HepG2 (cell line): ENCODE results near the gene CENPB. TPM values are rescaled to one million over a fixed set of nuclear protein-coding genes. Genes with fewer than 3 reads are reported as not detected.
A peak's percentile ranks its signal among the peaks of the same experiment; 100 is the strongest.

Experiments used
- ATAC-seq: fragments of 200-7000 bp; cut with Tn5 transposase; 3 replicates; pipeline ENCODE4 v1.9.1; 2020; ENCODE audit warnings: mild to moderate bottlenecking, moderate library complexity
- BruUV-seq: library from RNA; stranded (reverse); fragments of 400-500 nt; replicated peaks from 2 replicates; lab custom pipeline; 2021; lab: Mats Ljungman, UMichigan
- CTCF ChIA-PET: fragments of 300-600 bp; formaldehyde crosslinking; extraction: SDS; loops from one replicate; lab custom pipeline; 2021; ENCODE audit warnings: low total read pairs, inconsistent platforms, low intra/inter-chr PET ratio; lab: Yijun Ruan, JAX
- POLR2A ChIA-PET: fragments of 350-600 bp; sonication (Branson Sonifier 250); formaldehyde crosslinking; loops from one replicate; lab custom pipeline; 2020; ENCODE audit warnings: antibody characterized with exemption, inconsistent platforms; lab: Yijun Ruan, JAX
- DNase-seq: peaks from one replicate; pipeline ENCODE4 v3.0.0-alpha.2; 2015; ENCODE audit warnings: low spot score
- FAIRE-seq: peaks from 3 replicates; lab custom pipeline; 2011; peaks lifted over from hg19 to GRCh38; lab: Jason Lieb, UNC
- H2AFZ ChIP-seq: one replicate; pipeline ENCODE4 v1.6.1; 2011; ENCODE audit warnings: low read length, inconsistent platforms
- H3K27ac ChIP-seq: fragments of 300-600 bp; 3 replicates; pipeline ENCODE4 v1.8.0; 2011; ENCODE audit warnings: mixed run types, mild to moderate bottlenecking, mixed read lengths, low read length, inconsistent platforms; ENCODE audit not compliant: insufficient read depth; ENCODE audit errors: extremely low read length
- H3K27me3 ChIP-seq, 2 experiments: fragments of 200-600 bp in 1 of 2; 2 replicates in 1 of 2; 3 replicates in 1 of 2; pipeline versions ENCODE4 v1.6.0 to v1.8.0; 2011; ENCODE audit warnings: low read length in 2 of 2, mild to moderate bottlenecking in 2 of 2, moderate library complexity in 2 of 2, inconsistent platforms in 1 of 2; ENCODE audit not compliant: insufficient read depth in 2 of 2, control insufficient read depth in 1 of 2
- H3K36me3 ChIP-seq, 2 experiments: fragments of 200-600 bp in 1 of 2; replicated peaks in 1 of 2; 2 replicates in 1 of 2; 3 replicates in 1 of 2; pipeline versions ENCODE4 v1.5.1 to v1.8.0; 2011; ENCODE audit warnings: low read length in 2 of 2, inconsistent platforms in 1 of 2; ENCODE audit not compliant: insufficient read depth in 2 of 2, control insufficient read depth in 1 of 2
- H3K4me1 ChIP-seq: 2 replicates; pipeline ENCODE4 v1.5.1; 2012; ENCODE audit warnings: low read length, inconsistent platforms; ENCODE audit not compliant: insufficient read depth
- H3K4me2 ChIP-seq: 2 replicates; pipeline ENCODE4 v1.6.0; 2011; ENCODE audit warnings: low read depth, low read length, inconsistent platforms
- H3K4me3 ChIP-seq, 3 experiments: fragments of 200-600 bp in 1 of 3; sonication (generic), shearing (Covaris generic) in 1 of 3; replicated peaks in 1 of 3; 2 replicates each; pipeline ENCODE4 v1.5.1; 2011 to 2016; ENCODE audit warnings: low read length in 3 of 3, inconsistent platforms in 2 of 3, low read depth in 2 of 3, mild to moderate bottlenecking in 2 of 3, control low read depth in 1 of 3, mixed read lengths in 1 of 3; ENCODE audit not compliant: insufficient read depth in 1 of 3
- H3K79me2 ChIP-seq: one replicate; pipeline ENCODE4 v1.6.1; 2011; ENCODE audit warnings: low read length, inconsistent platforms; ENCODE audit not compliant: insufficient read depth
- H3K9ac ChIP-seq: 2 replicates; pipeline ENCODE4 v1.6.0; 2011; ENCODE audit warnings: mild to moderate bottlenecking, low read depth, low read length, inconsistent platforms; ENCODE audit not compliant: insufficient read depth
- H3K9me3 ChIP-seq: 2 replicates; pipeline ENCODE4 v1.5.1; 2012; ENCODE audit warnings: mild to moderate bottlenecking, low read length
- H4K20me1 ChIP-seq: 2 replicates; pipeline ENCODE4 v1.6.0; 2011; ENCODE audit warnings: inconsistent platforms, mild to moderate bottlenecking, low read length, moderate library complexity; ENCODE audit not compliant: insufficient read depth
- CHCHD3 ChIP-seq: sonication (generic); formaldehyde crosslinking; IDR thresholded peaks from 2 replicates; pipeline ENCODE4 v1.8.0; 2022; ENCODE audit warnings: mild to moderate bottlenecking, missing genetic modification reagents, moderate library complexity
- EED ChIP-seq: sonication (generic); formaldehyde crosslinking; IDR thresholded peaks from 2 replicates; pipeline ENCODE4 v1.5.0; 2020; ENCODE audit warnings: mild to moderate bottlenecking, missing genetic modification reagents
- GFI1 ChIP-seq: sonication (generic); formaldehyde crosslinking; IDR thresholded peaks from 2 replicates; pipeline ENCODE4 v1.5.0; 2020; ENCODE audit warnings: missing genetic modification reagents, mild to moderate bottlenecking, borderline replicate concordance
- HDAC2 ChIP-seq: sonication (generic); formaldehyde crosslinking; IDR thresholded peaks from 2 replicates; pipeline ENCODE4 v1.4.0; 2020; ENCODE audit warnings: missing genetic modification reagents
- MAFG ChIP-seq: sonication (generic); formaldehyde crosslinking; IDR thresholded peaks from 2 replicates; pipeline ENCODE4 v1.5.1; 2020; ENCODE audit warnings: mild to moderate bottlenecking, missing genetic modification reagents
- NFATC3 ChIP-seq: sonication (generic); formaldehyde crosslinking; IDR thresholded peaks from 2 replicates; pipeline ENCODE4 v1.5.1; 2020; ENCODE audit warnings: mild to moderate bottlenecking, missing genetic modification reagents
- SOX13 ChIP-seq, 3 experiments: fragments of 450-650 bp in 1 of 3; sonication (generic) in 1 of 3; formaldehyde crosslinking in 1 of 3; IDR thresholded peaks in 2 of 3; conservative IDR thresholded peaks in 1 of 3; 2 replicates each; pipeline versions ENCODE4 v1.5.0 to v1.6.1; 2016 to 2020; ENCODE audit warnings: antibody characterized with exemption in 1 of 3, mild to moderate bottlenecking in 1 of 3, missing compliant biosample characterization in 1 of 3, missing genetic modification reagents in 1 of 3, moderate library complexity in 1 of 3
- ZFP62 ChIP-seq: sonication (generic); formaldehyde crosslinking; IDR thresholded peaks from 2 replicates; pipeline ENCODE4 v1.4.0; 2020; ENCODE audit warnings: missing genetic modification reagents
- ZNF44 ChIP-seq: sonication (generic); formaldehyde crosslinking; IDR thresholded peaks from 2 replicates; pipeline ENCODE4 v1.5.1; 2020; ENCODE audit warnings: mild to moderate bottlenecking, missing genetic modification reagents
- ZNF460 ChIP-seq: sonication (generic); formaldehyde crosslinking; IDR thresholded peaks from 2 replicates; pipeline ENCODE4 v1.5.1; 2020; ENCODE audit warnings: missing genetic modification reagents, mild to moderate bottlenecking, borderline replicate concordance
- ZNF572 ChIP-seq: sonication (generic); formaldehyde crosslinking; IDR thresholded peaks from 2 replicates; pipeline ENCODE4 v1.5.1; 2020; ENCODE audit warnings: mild to moderate bottlenecking, missing genetic modification reagents
- ZNF678 ChIP-seq: sonication (generic); formaldehyde crosslinking; IDR thresholded peaks from 2 replicates; pipeline ENCODE4 v1.4.0; 2020; ENCODE audit warnings: mild to moderate bottlenecking, missing genetic modification reagents
- WGBS: methylation state at CpG from one replicate; pipeline ENCODE4 v1.1.6; 2017; ENCODE audit warnings: low lambda C conversion rate; 5-methylcytosine and 5-hydroxymethylcytosine counted together
- in situ Hi-C: cut with HindIII; loops from 2 replicates; pipeline ENCODE4 v1.10.0; 2017; ENCODE audit warnings: low pct_unique_long_range_greater_than_20kb; ENCODE audit not compliant: extremely low pct_ligation_motif_present
- intact Hi-C: fragments of 100-400 bp; cut with micrococcal nuclease; formaldehyde crosslinking; loops from one replicate; pipeline ENCODE4 v1.10.0; 2022; ENCODE audit not compliant: unreplicated experiment
- polyA plus RNA-seq, 8 experiments: library from polyadenylated mRNA; depleted of rRNA in 3 of 8; stranded (reverse) in 7 of 8; unstranded in 1 of 8; fragments of >200 nt; fragmentation: Illumina TruSeq in 4 of 8; extraction: Trizol in 4 of 8; gene quantifications; 2 replicates each; pipeline versions ENCODE4 v1.2.1 to v1.2.3, GENCODE V29; 2011 to 2016; ENCODE audit warnings: low read depth in 4 of 8, missing spikeins in 1 of 8, mixed read lengths in 1 of 8; ENCODE audit not compliant: insufficient read depth in 1 of 8
- total RNA-seq, 5 experiments: library from RNA; depleted of rRNA; stranded (reverse); fragments of >200 nt; fragmentation: Illumina TruSeq; extraction: Trizol; gene quantifications; 2 replicates each; pipeline ENCODE4 v1.2.3, GENCODE V29; 2016; ENCODE audit warnings: low read depth in 1 of 5
- TF ChIP-seq, protein P1 (sequence below): sonication (generic); formaldehyde crosslinking; IDR thresholded peaks from 2 replicates; pipeline ENCODE4 v1.5.1; 2020; ENCODE audit warnings: missing genetic modification reagents, mild to moderate bottlenecking, borderline replicate concordance
- TF ChIP-seq, protein P2 (sequence below): sonication (generic); formaldehyde crosslinking; IDR thresholded peaks from 2 replicates; pipeline ENCODE4 v1.5.0; 2020; ENCODE audit warnings: mild to moderate bottlenecking, missing genetic modification reagents, borderline replicate concordance
- TF ChIP-seq, protein P3 (sequence below): sonication (generic); formaldehyde crosslinking; IDR thresholded peaks from 2 replicates; pipeline ENCODE4 v1.8.1; 2023; ENCODE audit warnings: mild to moderate bottlenecking, missing genetic modification reagents

The CENPB gene
- total and polyA plus RNA-seq, 2 of the 13 experiments (the other 11 are each of a cell fraction or from before 2014, with no cell fraction given), result 10.4 to 54.5 TPM

DNA sequence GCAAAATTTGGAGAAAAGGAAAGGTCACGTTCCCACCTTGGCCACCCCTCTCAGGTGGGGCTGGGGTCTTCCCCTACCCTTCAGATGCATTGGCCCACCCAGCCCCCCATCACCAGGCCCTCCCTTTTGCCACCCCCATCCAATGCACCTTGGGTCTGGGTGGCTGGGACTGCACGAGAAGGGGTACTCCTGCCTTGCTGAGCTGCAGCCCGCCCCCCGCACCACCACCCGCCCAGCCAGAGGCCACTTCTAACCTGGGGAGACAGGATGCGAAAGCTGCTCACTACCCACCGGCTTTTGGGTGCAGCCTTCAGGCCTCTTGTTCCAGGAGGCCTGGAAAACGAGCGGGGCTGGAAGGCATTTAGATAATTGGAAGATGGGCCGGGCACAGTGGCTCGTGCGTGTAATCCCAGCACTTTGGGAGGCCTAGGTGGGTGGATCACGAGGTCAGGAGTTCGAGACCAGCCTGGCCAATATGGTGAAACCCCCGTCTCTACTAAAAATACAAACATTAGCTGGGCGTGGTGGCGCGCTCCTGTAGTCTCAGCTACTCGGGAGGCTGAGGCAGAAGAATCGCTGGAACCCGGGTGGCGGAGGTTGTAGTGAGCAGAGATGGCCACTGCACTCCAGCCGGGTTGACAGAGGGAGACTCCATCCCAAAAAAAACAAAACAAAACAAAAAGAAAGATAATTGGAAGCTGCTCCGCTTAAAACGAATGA, 8.3 kb upstream of the CENPB start:
- H4K20me1 ChIP-seq, result no peaks in the 10 kb centered on the region
- peaks cover 54% of the 10 kb centered on the region for H3K4me1 ChIP-seq
- ATAC-seq (no peak), FAIRE-seq (no peak), DNase-seq (no peak)
- no peaks in the 10 kb centered on the region; a peak in 1 of 5 replicates for H3K27me3 ChIP-seq
- no TSS peak for BruUV-seq
- no peak overlapping the region for H3K9ac ChIP-seq
- no peak overlapping the region for H3K27ac ChIP-seq
- WGBS, result 76% methylated on average over 25 of the region's 25 CpGs
- no peak overlapping the region for H3K4me3 ChIP-seq
- no peak overlapping the region for H2AFZ ChIP-seq
- H3K9me3 ChIP-seq, result no peaks in the 10 kb centered on the region
- ChIA-PET CTCF (interaction anchor here (1.4 kb wide), 1 partner anchor 23 kb away, joined by 3 read pairs; no protein-coding TSS in a partner anchor), POLR2A (interaction anchor here (1.4 to 3.1 kb wide), 4 partner anchors 8 to 27 kb away, joined by 4 to 31 read pairs (median 8); partner anchors contain the start of genes ADISSP, AP5S1 and CENPB)
- intact Hi-C loops, result no loop called here
- H3K79me2 ChIP-seq, result peaks cover 20% of the 10 kb centered on the region
- H3K4me2 ChIP-seq, result peak overlapping the region; percentile 97
- in situ Hi-C loops, result no loop called here
- 0 out of 5 replicates have a peak, but pooled peaks cover 0 to 4% of the 10 kb centered on the region in 2 experiments for H3K36me3 ChIP-seq
- TF ChIP-seq, protein P1, sequence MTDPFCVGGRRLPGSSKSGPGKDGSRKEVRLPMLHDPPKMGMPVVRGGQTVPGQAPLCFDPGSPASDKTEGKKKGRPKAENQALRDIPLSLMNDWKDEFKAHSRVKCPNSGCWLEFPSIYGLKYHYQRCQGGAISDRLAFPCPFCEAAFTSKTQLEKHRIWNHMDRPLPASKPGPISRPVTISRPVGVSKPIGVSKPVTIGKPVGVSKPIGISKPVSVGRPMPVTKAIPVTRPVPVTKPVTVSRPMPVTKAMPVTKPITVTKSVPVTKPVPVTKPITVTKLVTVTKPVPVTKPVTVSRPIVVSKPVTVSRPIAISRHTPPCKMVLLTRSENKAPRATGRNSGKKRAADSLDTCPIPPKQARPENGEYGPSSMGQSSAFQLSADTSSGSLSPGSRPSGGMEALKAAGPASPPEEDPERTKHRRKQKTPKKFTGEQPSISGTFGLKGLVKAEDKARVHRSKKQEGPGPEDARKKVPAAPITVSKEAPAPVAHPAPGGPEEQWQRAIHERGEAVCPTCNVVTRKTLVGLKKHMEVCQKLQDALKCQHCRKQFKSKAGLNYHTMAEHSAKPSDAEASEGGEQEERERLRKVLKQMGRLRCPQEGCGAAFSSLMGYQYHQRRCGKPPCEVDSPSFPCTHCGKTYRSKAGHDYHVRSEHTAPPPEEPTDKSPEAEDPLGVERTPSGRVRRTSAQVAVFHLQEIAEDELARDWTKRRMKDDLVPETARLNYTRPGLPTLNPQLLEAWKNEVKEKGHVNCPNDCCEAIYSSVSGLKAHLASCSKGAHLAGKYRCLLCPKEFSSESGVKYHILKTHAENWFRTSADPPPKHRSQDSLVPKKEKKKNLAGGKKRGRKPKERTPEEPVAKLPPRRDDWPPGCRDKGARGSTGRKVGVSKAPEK, result no peak
- TF ChIP-seq, protein P2, sequence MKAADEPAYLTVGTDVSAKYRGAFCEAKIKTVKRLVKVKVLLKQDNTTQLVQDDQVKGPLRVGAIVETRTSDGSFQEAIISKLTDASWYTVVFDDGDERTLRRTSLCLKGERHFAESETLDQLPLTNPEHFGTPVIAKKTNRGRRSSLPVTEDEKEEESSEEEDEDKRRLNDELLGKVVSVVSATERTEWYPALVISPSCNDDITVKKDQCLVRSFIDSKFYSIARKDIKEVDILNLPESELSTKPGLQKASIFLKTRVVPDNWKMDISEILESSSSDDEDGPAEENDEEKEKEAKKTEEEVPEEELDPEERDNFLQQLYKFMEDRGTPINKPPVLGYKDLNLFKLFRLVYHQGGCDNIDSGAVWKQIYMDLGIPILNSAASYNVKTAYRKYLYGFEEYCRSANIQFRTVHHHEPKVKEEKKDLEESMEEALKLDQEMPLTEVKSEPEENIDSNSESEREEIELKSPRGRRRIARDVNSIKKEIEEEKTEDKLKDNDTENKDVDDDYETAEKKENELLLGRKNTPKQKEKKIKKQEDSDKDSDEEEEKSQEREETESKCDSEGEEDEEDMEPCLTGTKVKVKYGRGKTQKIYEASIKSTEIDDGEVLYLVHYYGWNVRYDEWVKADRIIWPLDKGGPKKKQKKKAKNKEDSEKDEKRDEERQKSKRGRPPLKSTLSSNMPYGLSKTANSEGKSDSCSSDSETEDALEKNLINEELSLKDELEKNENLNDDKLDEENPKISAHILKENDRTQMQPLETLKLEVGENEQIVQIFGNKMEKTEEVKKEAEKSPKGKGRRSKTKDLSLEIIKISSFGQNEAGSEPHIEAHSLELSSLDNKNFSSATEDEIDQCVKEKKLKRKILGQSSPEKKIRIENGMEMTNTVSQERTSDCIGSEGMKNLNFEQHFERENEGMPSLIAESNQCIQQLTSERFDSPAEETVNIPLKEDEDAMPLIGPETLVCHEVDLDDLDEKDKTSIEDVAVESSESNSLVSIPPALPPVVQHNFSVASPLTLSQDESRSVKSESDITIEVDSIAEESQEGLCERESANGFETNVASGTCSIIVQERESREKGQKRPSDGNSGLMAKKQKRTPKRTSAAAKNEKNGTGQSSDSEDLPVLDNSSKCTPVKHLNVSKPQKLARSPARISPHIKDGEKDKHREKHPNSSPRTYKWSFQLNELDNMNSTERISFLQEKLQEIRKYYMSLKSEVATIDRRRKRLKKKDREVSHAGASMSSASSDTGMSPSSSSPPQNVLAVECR (CRISPR knock-in tag), result no peak
- TF ChIP-seq, protein P3, sequence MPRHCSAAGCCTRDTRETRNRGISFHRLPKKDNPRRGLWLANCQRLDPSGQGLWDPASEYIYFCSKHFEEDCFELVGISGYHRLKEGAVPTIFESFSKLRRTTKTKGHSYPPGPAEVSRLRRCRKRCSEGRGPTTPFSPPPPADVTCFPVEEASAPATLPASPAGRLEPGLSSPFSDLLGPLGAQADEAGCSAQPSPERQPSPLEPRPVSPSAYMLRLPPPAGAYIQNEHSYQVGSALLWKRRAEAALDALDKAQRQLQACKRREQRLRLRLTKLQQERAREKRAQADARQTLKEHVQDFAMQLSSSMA, result no peak
- TF ChIP-seq ZNF460 (CRISPR knock-in tag), result peak; percentile 35; the same call in 1 of the 2 replicates
- TF ChIP-seq CHCHD3 (CRISPR knock-in tag), result 0 out of 2 replicates have a peak, but pooled peaks have one; percentile 24
- TF ChIP-seq SOX13 (IDR thresholded peaks at IDR 0.05), result no peak
- TF ChIP-seq SOX13 (CRISPR knock-in tag; conservative IDR thresholded peaks at IDR 0.05 in 1 of 2, IDR thresholded peaks at IDR 0.05 in 1 of 2), result no peak
- TF ChIP-seq ZFP62, result no peak
- no peak for TF ChIP-seq MAFG
- TF ChIP-seq NFATC3 (CRISPR knock-in tag), result 0 out of 2 replicates have a peak, but pooled peaks have one; percentile 35
- TF ChIP-seq GFI1 (CRISPR knock-in tag), result no peak
- TF ChIP-seq ZNF44, result 0 out of 2 replicates have a peak, but pooled peaks have one; percentile 33
- no peak for TF ChIP-seq HDAC2 (CRISPR knock-in tag)
- TF ChIP-seq EED (CRISPR knock-in tag), result no peak
- 0 out of 2 replicates have a peak, but pooled peaks have one; percentile 79 for TF ChIP-seq ZNF572 (CRISPR knock-in tag)
- TF ChIP-seq ZNF678 (CRISPR knock-in tag), result no peak
